ENCODE results near the gene GAR1. TPM values are rescaled to one million over a fixed set of nuclear protein-coding genes. Genes with fewer than 3 reads are reported as not detected.

Gene GAR1
- total and polyA plus RNA-seq, 9 of the 15 experiments (the other 6 are each of a cell fraction or from before 2014, with no cell fraction given): 35.7 to 194 (median 68.2) TPM

DNA sequence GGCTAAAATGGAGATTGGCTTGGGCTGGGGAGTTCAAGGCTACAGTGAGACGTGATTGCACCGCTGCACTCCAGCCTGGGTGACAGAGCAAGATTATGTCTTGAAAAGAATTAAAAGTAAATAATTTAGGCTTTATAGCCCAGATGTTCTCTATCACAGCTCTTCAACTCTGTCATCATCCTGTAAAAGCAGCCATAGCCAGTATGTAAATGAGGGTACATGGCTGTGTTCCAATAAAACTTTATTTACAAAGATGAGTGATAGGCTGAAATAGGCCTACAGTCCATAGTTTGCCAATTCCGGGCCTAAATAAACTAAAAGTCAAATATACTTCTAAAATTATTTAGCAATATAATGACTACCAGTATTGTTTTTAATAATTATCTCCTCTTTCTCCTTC is 21.4 kb downstream of the GAR1 start:
- intact Hi-C loops (cut with micrococcal nuclease) (no loop called here), in situ Hi-C loops (cut with MboI) (loop anchor here (10.0 kb wide), 1 partner anchor 402 kb away; the partner anchor contains the start of gene SEC24B)
- H2AFZ ChIP-seq (ENCODE audit: low read depth, low read length): no peak overlapping the region
- no peak for FAIRE-seq
- 44% methylated on average over 3 of the region's 3 CpGs for WGBS (ENCODE audit: insufficient coverage, low coverage, missing lambda C conversion rate)
- ATAC-seq: no peak
- no peak overlapping the region for H3K4me2 ChIP-seq (ENCODE audit: insufficient read depth, low read length)
- POLR2A ChIA-PET: interaction anchor here (0.6 kb wide), 1 partner anchor 134 kb away, joined by 3 read pairs; no protein-coding TSS in a partner anchor
- no peaks in the 10 kb centered on the region for H3K79me2 ChIP-seq (ENCODE audit: control insufficient read depth, insufficient read depth, low read length)
- no peaks in the 10 kb centered on the region for H4K20me1 ChIP-seq (replicated peaks; ENCODE audit: control insufficient read depth, insufficient read depth, low read length)
- DNase-seq (ENCODE audit: extremely low read depth in 1 of 4, low spot score in 3 of 4): no peak
- H3K9me1 ChIP-seq (ENCODE audit: control insufficient read depth, insufficient read depth, low read length): no peaks in the 10 kb centered on the region
- no peak for TF ChIP-seq ZNF766 (CRISPR knock-in tag; conservative IDR thresholded peaks at IDR 0.05)
- TF ChIP-seq, protein P1, sequence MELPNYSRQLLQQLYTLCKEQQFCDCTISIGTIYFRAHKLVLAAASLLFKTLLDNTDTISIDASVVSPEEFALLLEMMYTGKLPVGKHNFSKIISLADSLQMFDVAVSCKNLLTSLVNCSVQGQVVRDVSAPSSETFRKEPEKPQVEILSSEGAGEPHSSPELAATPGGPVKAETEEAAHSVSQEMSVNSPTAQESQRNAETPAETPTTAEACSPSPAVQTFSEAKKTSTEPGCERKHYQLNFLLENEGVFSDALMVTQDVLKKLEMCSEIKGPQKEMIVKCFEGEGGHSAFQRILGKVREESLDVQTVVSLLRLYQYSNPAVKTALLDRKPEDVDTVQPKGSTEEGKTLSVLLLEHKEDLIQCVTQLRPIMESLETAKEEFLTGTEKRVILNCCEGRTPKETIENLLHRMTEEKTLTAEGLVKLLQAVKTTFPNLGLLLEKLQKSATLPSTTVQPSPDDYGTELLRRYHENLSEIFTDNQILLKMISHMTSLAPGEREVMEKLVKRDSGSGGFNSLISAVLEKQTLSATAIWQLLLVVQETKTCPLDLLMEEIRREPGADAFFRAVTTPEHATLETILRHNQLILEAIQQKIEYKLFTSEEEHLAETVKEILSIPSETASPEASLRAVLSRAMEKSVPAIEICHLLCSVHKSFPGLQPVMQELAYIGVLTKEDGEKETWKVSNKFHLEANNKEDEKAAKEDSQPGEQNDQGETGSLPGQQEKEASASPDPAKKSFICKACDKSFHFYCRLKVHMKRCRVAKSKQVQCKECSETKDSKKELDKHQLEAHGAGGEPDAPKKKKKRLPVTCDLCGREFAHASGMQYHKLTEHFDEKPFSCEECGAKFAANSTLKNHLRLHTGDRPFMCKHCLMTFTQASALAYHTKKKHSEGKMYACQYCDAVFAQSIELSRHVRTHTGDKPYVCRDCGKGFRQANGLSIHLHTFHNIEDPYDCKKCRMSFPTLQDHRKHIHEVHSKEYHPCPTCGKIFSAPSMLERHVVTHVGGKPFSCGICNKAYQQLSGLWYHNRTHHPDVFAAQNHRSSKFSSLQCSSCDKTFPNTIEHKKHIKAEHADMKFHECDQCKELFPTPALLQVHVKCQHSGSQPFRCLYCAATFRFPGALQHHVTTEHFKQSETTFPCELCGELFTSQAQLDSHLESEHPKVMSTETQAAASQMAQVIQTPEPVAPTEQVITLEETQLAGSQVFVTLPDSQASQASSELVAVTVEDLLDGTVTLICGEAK (IDR thresholded peaks at IDR 0.05): peak; percentile 93
- TF ChIP-seq, protein P1 (CRISPR knock-in tag; IDR thresholded peaks at IDR 0.05): peak; percentile 89
- no peak overlapping the region for H3K4me3 ChIP-seq
- H3K9me3 ChIP-seq (replicated peaks; ENCODE audit: control insufficient read depth, insufficient read depth, low read depth, low read length): no peaks in the 10 kb centered on the region
- H3K36me3 ChIP-seq (ENCODE audit: control insufficient read depth, insufficient read depth, low read length): no peaks in the 10 kb centered on the region
- no peak overlapping the region for H3K27ac ChIP-seq (ENCODE audit: extremely low read depth, low read depth, low read length)
- H3K4me1 ChIP-seq (replicated peaks in 1 of 2; ENCODE audit: control insufficient read depth in 2 of 2, insufficient read depth in 2 of 2, low read length in 2 of 2): no peaks in the 10 kb centered on the region; a peak in 1 of 5 replicates
- no peaks in the 10 kb centered on the region for H3K27me3 ChIP-seq (ENCODE audit: control insufficient read depth in 2 of 2, insufficient read depth in 2 of 2, low read length in 2 of 2)
- BruUV-seq (replicated peaks): no TSS peak
- CTCF ChIA-PET (ENCODE audit: low intra/inter-chr PET ratio): no interaction called here
- no peak overlapping the region for H3K9ac ChIP-seq (ENCODE audit: insufficient read depth in 1 of 2, low read depth in 2 of 2, low read length in 2 of 2)

Data from K562 (cell line).